Uterus (tissue), 4 donors: ENCODE results near the gene TXNL4A. TPM values are rescaled to one million over a fixed set of nuclear protein-coding genes. Genes with fewer than 3 reads are reported as not detected.

ENCODE experiments used
- DNase-seq, 2 donors: peaks; one replicate each; pipeline ENCODE4 v3.0.0-alpha.2; 2019 to 2020
- H3K27ac ChIP-seq, 2 donors: fragments of 200-600 bp; sonication (generic); 1 replicate in 1 of 2; 2 replicates in 1 of 2; pipeline ENCODE4 v1.5.1; 2016 to 2018
- H3K27me3 ChIP-seq, 2 donors: fragments of 200-600 bp; sonication (generic); one replicate each; pipeline ENCODE4 v1.5.1; 2018 to 2019; ENCODE audit warnings: control low read depth in 1 of 2
- H3K36me3 ChIP-seq, 2 donors: fragments of 200-600 bp; sonication (generic); one replicate each; pipeline ENCODE4 v1.5.1; 2019; ENCODE audit warnings: control low read depth in 1 of 2
- H3K4me1 ChIP-seq, 2 donors: fragments of 200-600 bp; sonication (generic); one replicate each; pipeline ENCODE4 v1.5.1; 2018 to 2019; ENCODE audit warnings: control low read depth in 1 of 2
- H3K4me3 ChIP-seq, 2 donors: fragments of 200-600 bp; sonication (generic); 1 replicate in 1 of 2; 2 replicates in 1 of 2; pipeline ENCODE4 v1.5.1; 2018 to 2019; ENCODE audit warnings: mild to moderate bottlenecking in 1 of 2
- H3K9me3 ChIP-seq, 2 donors: fragments of 200-600 bp; sonication (generic); one replicate each; pipeline ENCODE4 v1.5.1; 2019; ENCODE audit warnings: control low read depth in 1 of 2
- POLR2A ChIP-seq, 2 donors: fragments of 450-650 bp; IDR thresholded peaks; one replicate each; pipeline ENCODE4 v1.6.1; 2016; ENCODE audit warnings: antibody characterized with exemption in 2 of 2, mild to moderate bottlenecking in 1 of 2, moderate library complexity in 1 of 2
- intact Hi-C: fragments of 100-400 bp; cut with DNase I; formaldehyde crosslinking; loops from one replicate; pipeline ENCODE4 v1.15.1; 2023; ENCODE audit warnings: low total_unique reads
- total RNA-seq, 4 donors: library from RNA; depleted of rRNA in 3 of 4; stranded (reverse); fragments of >200 nt in 3 of 4; gene quantifications; one replicate each; pipeline versions ENCODE4 v1.1.0 to v1.2.4, GENCODE V29; 2014 to 2023
- TF ChIP-seq, protein P1 (sequence below), 4 experiments: fragments of 200-600 bp in 2 of 4; fragments of 450-650 bp in 2 of 4; sonication (generic) in 2 of 4; IDR thresholded peaks; one replicate each; pipeline ENCODE4 v1.5.1; 2016 to 2019; ENCODE audit warnings: antibody characterized with exemption in 4 of 4, mild to moderate bottlenecking in 2 of 4, moderate library complexity in 1 of 4
- donor health status: DM: yes; HTN: yes; CAD: no.

The TXNL4A gene
- total RNA-seq, 4 donors from 2014 or later: 7.4 to 80.7 (median 34.4) TPM

DNA sequence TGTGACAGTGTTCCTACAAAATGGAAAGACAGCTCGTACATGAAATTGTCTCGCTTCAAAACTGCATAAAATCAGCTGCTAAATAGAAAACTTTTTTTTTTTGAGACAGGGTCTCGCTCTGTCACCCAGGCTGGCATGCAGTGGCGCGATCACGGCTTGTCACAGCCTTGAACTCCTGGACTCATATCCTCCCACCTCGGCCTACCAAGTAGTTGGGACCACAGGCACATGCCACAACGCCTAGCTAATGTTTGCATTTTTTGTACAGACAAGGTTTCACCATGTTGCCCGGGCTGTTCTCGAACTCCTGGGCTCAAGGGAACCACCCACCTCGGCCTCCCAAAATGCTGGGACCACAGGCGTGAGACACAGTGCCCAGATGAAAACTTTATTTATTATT, 3.2 kb downstream of the TXNL4A start:
- Histone ChIP-seq H3K36me3 (no peaks in the 10 kb centered on the region), H3K4me3 (no peak overlapping the region), H3K27me3 (no peaks in the 10 kb centered on the region), H3K9me3 (no peaks in the 10 kb centered on the region), H3K4me1 (no peaks in the 10 kb centered on the region), H3K27ac (no peak overlapping the region)
- intact Hi-C loops: no loop called here
- TF ChIP-seq POLR2A (IDR thresholded peaks at IDR 0.05): no peak
- TF ChIP-seq, protein P1, sequence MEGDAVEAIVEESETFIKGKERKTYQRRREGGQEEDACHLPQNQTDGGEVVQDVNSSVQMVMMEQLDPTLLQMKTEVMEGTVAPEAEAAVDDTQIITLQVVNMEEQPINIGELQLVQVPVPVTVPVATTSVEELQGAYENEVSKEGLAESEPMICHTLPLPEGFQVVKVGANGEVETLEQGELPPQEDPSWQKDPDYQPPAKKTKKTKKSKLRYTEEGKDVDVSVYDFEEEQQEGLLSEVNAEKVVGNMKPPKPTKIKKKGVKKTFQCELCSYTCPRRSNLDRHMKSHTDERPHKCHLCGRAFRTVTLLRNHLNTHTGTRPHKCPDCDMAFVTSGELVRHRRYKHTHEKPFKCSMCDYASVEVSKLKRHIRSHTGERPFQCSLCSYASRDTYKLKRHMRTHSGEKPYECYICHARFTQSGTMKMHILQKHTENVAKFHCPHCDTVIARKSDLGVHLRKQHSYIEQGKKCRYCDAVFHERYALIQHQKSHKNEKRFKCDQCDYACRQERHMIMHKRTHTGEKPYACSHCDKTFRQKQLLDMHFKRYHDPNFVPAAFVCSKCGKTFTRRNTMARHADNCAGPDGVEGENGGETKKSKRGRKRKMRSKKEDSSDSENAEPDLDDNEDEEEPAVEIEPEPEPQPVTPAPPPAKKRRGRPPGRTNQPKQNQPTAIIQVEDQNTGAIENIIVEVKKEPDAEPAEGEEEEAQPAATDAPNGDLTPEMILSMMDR (IDR thresholded peaks at IDR 0.05): no peak
- DNase-seq: no peak

DNA sequence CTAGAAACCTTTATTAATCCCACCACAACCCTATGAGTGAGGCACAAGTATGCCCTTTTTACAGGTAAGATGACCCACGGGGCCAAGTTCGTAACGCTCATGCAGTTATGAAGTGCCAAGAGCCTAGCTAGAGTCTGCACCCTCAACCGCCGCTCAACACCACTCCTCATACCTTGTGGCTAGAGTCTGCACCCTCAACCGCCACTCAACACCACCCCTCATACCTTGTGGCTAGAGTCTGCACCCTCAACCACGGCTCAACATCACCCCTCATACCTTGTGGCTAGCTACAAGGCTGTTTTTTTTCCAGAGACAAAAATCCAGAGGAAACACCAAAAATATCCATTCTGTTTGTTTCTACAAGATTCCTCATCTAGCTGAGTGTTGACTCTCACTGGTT, 4.6 kb downstream of the TXNL4A start:
- TF ChIP-seq, protein P1 (IDR thresholded peaks at IDR 0.05): no peak
- TF ChIP-seq POLR2A (IDR thresholded peaks at IDR 0.05): no peak
- no peaks in the 10 kb centered on the region for H3K9me3 ChIP-seq
- H3K27ac ChIP-seq: no peak overlapping the region
- no peak overlapping the region for H3K4me3 ChIP-seq
- H3K36me3 ChIP-seq: no peaks in the 10 kb centered on the region
- no peaks in the 10 kb centered on the region for H3K4me1 ChIP-seq
- H3K27me3 ChIP-seq: no peaks in the 10 kb centered on the region
- intact Hi-C loops: no loop called here
- no peak for DNase-seq

DNA sequence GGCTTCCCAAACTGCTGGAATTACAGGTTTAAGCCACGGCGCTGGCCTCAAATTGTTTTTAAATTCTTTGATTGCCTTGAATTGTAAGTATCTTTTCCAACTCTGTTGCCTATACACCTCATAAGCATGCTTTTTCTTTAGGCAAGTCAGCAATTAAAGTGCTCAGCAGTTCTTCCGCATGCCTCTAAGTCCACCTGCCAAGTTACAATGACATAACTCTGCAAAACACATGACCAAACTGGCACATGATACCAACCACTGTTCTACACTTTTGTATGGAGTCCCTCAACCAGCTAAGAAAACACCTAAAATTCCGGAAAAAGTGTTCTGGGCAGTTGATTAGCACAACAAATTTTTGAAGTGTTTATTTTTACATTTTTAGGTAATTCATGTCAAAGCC, 5.1 kb downstream of the TXNL4A start:
- no peaks in the 10 kb centered on the region for H3K36me3 ChIP-seq
- H3K27ac ChIP-seq: no peak overlapping the region
- intact Hi-C loops: no loop called here
- no peak for TF ChIP-seq POLR2A (IDR thresholded peaks at IDR 0.05)
- TF ChIP-seq, protein P1 (IDR thresholded peaks at IDR 0.05): no peak
- no peak for DNase-seq
- no peaks in the 10 kb centered on the region for H3K9me3 ChIP-seq
- no peaks in the 10 kb centered on the region for H3K4me1 ChIP-seq
- H3K27me3 ChIP-seq: no peaks in the 10 kb centered on the region
- H3K4me3 ChIP-seq: no peak overlapping the region

DNA sequence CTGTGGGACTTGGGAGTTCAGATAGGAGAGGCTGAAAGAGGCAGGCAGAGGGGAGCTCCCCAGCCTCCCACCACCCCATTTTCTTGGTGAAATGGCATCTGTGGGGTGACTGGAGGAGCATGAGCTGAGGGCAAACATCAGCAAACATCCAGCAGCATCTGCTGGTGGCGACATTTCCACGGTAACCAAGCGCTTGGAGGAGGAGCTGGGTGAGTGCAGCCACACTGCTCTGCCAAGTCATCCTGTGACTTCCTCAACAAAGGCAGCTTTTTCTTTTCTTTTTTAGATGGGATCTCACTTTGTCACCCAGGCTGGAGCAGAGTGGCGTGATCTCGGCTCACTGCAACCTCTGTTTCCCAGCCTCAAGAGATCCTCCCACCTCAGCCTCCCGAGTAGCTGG, 5.6 kb downstream of the TXNL4A start:
- intact Hi-C loops: no loop called here
- no peak overlapping the region for H3K27ac ChIP-seq
- H3K36me3 ChIP-seq: no peaks in the 10 kb centered on the region
- no peaks in the 10 kb centered on the region for H3K27me3 ChIP-seq
- H3K4me3 ChIP-seq: no peak overlapping the region
- TF ChIP-seq, protein P1 (IDR thresholded peaks at IDR 0.05): no peak
- TF ChIP-seq POLR2A (IDR thresholded peaks at IDR 0.05): no peak
- no peaks in the 10 kb centered on the region for H3K9me3 ChIP-seq
- H3K4me1 ChIP-seq: no peaks in the 10 kb centered on the region
- no peak for DNase-seq

DNA sequence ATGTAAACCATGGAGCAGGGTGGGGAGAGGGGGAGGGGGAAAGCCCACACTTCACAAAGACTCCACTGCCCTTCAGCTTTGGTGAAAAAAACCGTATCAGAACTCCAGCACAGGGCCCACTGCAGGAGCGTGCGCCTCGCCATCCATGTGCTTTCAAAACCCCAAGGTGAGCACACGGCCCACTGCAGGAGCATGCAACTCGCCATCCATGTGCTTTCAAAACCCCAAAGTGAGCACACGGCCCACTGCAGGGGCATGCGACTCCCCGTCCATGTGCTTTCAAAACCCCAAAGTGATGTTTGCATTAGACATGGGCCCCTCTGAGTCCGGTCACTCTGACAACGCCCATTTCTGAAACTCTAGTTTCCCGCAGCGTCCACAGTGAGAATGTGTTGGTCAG, 7.8 kb downstream of the TXNL4A start:
- no peaks in the 10 kb centered on the region for H3K36me3 ChIP-seq
- H3K9me3 ChIP-seq: no peaks in the 10 kb centered on the region
- intact Hi-C loops: no loop called here
- H3K4me3 ChIP-seq: no peak overlapping the region
- H3K4me1 ChIP-seq: no peaks in the 10 kb centered on the region
- no peaks in the 10 kb centered on the region for H3K27me3 ChIP-seq
- TF ChIP-seq, protein P1 (IDR thresholded peaks at IDR 0.05): no peak
- TF ChIP-seq POLR2A (IDR thresholded peaks at IDR 0.05): no peak
- DNase-seq: no peak
- no peak overlapping the region for H3K27ac ChIP-seq
